HepG2 (cell line): ENCODE results near the gene LYPD6. TPM values are rescaled to one million over a fixed set of nuclear protein-coding genes. Genes with fewer than 3 reads are reported as not detected.

Experiments used
- ATAC-seq: fragments of 200-7000 bp; cut with Tn5 transposase; 3 replicates; pipeline ENCODE4 v1.9.1; 2020; ENCODE audit warnings: mild to moderate bottlenecking, moderate library complexity
- BruUV-seq: library from RNA; stranded (reverse); fragments of 400-500 nt; replicated peaks from 2 replicates; lab custom pipeline; 2021; lab: Mats Ljungman, UMichigan
- CTCF ChIA-PET: fragments of 300-600 bp; formaldehyde crosslinking; extraction: SDS; loops from one replicate; lab custom pipeline; 2021; ENCODE audit warnings: low total read pairs, inconsistent platforms, low intra/inter-chr PET ratio; lab: Yijun Ruan, JAX
- POLR2A ChIA-PET: fragments of 350-600 bp; sonication (Branson Sonifier 250); formaldehyde crosslinking; loops from one replicate; lab custom pipeline; 2020; ENCODE audit warnings: antibody characterized with exemption, inconsistent platforms; lab: Yijun Ruan, JAX
- DNase-seq: peaks from one replicate; pipeline ENCODE4 v3.0.0-alpha.2; 2015; ENCODE audit warnings: low spot score
- FAIRE-seq: peaks from 3 replicates; lab custom pipeline; 2011; peaks lifted over from hg19 to GRCh38; lab: Jason Lieb, UNC
- H2AFZ ChIP-seq: one replicate; pipeline ENCODE4 v1.6.1; 2011; ENCODE audit warnings: low read length, inconsistent platforms
- H3K27ac ChIP-seq: fragments of 300-600 bp; 3 replicates; pipeline ENCODE4 v1.8.0; 2011; ENCODE audit warnings: mixed run types, mild to moderate bottlenecking, mixed read lengths, low read length, inconsistent platforms; ENCODE audit not compliant: insufficient read depth; ENCODE audit errors: extremely low read length
- H3K27me3 ChIP-seq, 2 experiments: fragments of 200-600 bp in 1 of 2; 2 replicates in 1 of 2; 3 replicates in 1 of 2; pipeline versions ENCODE4 v1.6.0 to v1.8.0; 2011; ENCODE audit warnings: low read length in 2 of 2, mild to moderate bottlenecking in 2 of 2, moderate library complexity in 2 of 2, inconsistent platforms in 1 of 2; ENCODE audit not compliant: insufficient read depth in 2 of 2, control insufficient read depth in 1 of 2
- H3K36me3 ChIP-seq, 2 experiments: fragments of 200-600 bp in 1 of 2; replicated peaks in 1 of 2; 2 replicates in 1 of 2; 3 replicates in 1 of 2; pipeline versions ENCODE4 v1.5.1 to v1.8.0; 2011; ENCODE audit warnings: low read length in 2 of 2, inconsistent platforms in 1 of 2; ENCODE audit not compliant: insufficient read depth in 2 of 2, control insufficient read depth in 1 of 2
- H3K4me1 ChIP-seq: 2 replicates; pipeline ENCODE4 v1.5.1; 2012; ENCODE audit warnings: low read length, inconsistent platforms; ENCODE audit not compliant: insufficient read depth
- H3K4me2 ChIP-seq: 2 replicates; pipeline ENCODE4 v1.6.0; 2011; ENCODE audit warnings: low read depth, low read length, inconsistent platforms
- H3K4me3 ChIP-seq, 3 experiments: fragments of 200-600 bp in 1 of 3; sonication (generic), shearing (Covaris generic) in 1 of 3; replicated peaks in 1 of 3; 2 replicates each; pipeline ENCODE4 v1.5.1; 2011 to 2016; ENCODE audit warnings: low read length in 3 of 3, inconsistent platforms in 2 of 3, low read depth in 2 of 3, mild to moderate bottlenecking in 2 of 3, control low read depth in 1 of 3, mixed read lengths in 1 of 3; ENCODE audit not compliant: insufficient read depth in 1 of 3
- H3K79me2 ChIP-seq: one replicate; pipeline ENCODE4 v1.6.1; 2011; ENCODE audit warnings: low read length, inconsistent platforms; ENCODE audit not compliant: insufficient read depth
- H3K9ac ChIP-seq: 2 replicates; pipeline ENCODE4 v1.6.0; 2011; ENCODE audit warnings: mild to moderate bottlenecking, low read depth, low read length, inconsistent platforms; ENCODE audit not compliant: insufficient read depth
- H3K9me3 ChIP-seq: 2 replicates; pipeline ENCODE4 v1.5.1; 2012; ENCODE audit warnings: mild to moderate bottlenecking, low read length
- H4K20me1 ChIP-seq: 2 replicates; pipeline ENCODE4 v1.6.0; 2011; ENCODE audit warnings: inconsistent platforms, mild to moderate bottlenecking, low read length, moderate library complexity; ENCODE audit not compliant: insufficient read depth
- ATF7-NPFF ChIP-seq: sonication (generic); formaldehyde crosslinking; IDR thresholded peaks from 2 replicates; pipeline ENCODE4 v1.8.1; 2023; ENCODE audit warnings: mild to moderate bottlenecking, low read depth, missing genetic modification reagents, moderate library complexity
- BCL3 ChIP-seq: sonication (generic); formaldehyde crosslinking; IDR thresholded peaks from 2 replicates; pipeline ENCODE4 v1.5.1; 2020; ENCODE audit warnings: mild to moderate bottlenecking, missing genetic modification reagents, moderate library complexity
- KIAA2018 ChIP-seq: sonication (generic); formaldehyde crosslinking; IDR thresholded peaks from 2 replicates; pipeline ENCODE4 v1.5.0; 2020; ENCODE audit warnings: mild to moderate bottlenecking, missing genetic modification reagents, borderline replicate concordance
- NR3C1 ChIP-seq: sonication (generic); formaldehyde crosslinking; IDR thresholded peaks from 2 replicates; pipeline ENCODE4 v1.4.0; 2020; ENCODE audit warnings: missing genetic modification reagents
- RARG ChIP-seq: sonication (generic); formaldehyde crosslinking; IDR thresholded peaks from 2 replicates; pipeline ENCODE4 v1.4.0; 2020; ENCODE audit warnings: low read depth, mild to moderate bottlenecking, missing genetic modification reagents
- ZNF20 ChIP-seq: sonication (generic); formaldehyde crosslinking; IDR thresholded peaks from 2 replicates; pipeline ENCODE4 v1.4.0; 2020; ENCODE audit warnings: mild to moderate bottlenecking, moderate library complexity, missing genetic modification reagents
- ZNF281 ChIP-seq: sonication (generic); formaldehyde crosslinking; IDR thresholded peaks from 2 replicates; pipeline ENCODE4 v1.4.0; 2020; ENCODE audit warnings: missing genetic modification reagents, borderline replicate concordance
- ZSCAN29 ChIP-seq: sonication (generic); formaldehyde crosslinking; conservative IDR thresholded peaks from 2 replicates; pipeline ENCODE4 v1.4.0; 2020; ENCODE audit warnings: mild to moderate bottlenecking, missing genetic modification reagents
- WGBS: methylation state at CpG from one replicate; pipeline ENCODE4 v1.1.6; 2017; ENCODE audit warnings: low lambda C conversion rate; 5-methylcytosine and 5-hydroxymethylcytosine counted together
- in situ Hi-C: cut with HindIII; loops from 2 replicates; pipeline ENCODE4 v1.10.0; 2017; ENCODE audit warnings: low pct_unique_long_range_greater_than_20kb; ENCODE audit not compliant: extremely low pct_ligation_motif_present
- intact Hi-C: fragments of 100-400 bp; cut with micrococcal nuclease; formaldehyde crosslinking; loops from one replicate; pipeline ENCODE4 v1.10.0; 2022; ENCODE audit not compliant: unreplicated experiment
- polyA plus RNA-seq, 8 experiments: library from polyadenylated mRNA; depleted of rRNA in 3 of 8; stranded (reverse) in 7 of 8; unstranded in 1 of 8; fragments of >200 nt; fragmentation: Illumina TruSeq in 4 of 8; extraction: Trizol in 4 of 8; gene quantifications; 2 replicates each; pipeline versions ENCODE4 v1.2.1 to v1.2.3, GENCODE V29; 2011 to 2016; ENCODE audit warnings: low read depth in 4 of 8, missing spikeins in 1 of 8, mixed read lengths in 1 of 8; ENCODE audit not compliant: insufficient read depth in 1 of 8
- total RNA-seq, 5 experiments: library from RNA; depleted of rRNA; stranded (reverse); fragments of >200 nt; fragmentation: Illumina TruSeq; extraction: Trizol; gene quantifications; 2 replicates each; pipeline ENCODE4 v1.2.3, GENCODE V29; 2016; ENCODE audit warnings: low read depth in 1 of 5

The LYPD6 gene
- total and polyA plus RNA-seq, 2 of the 13 experiments (the other 11 are each of a cell fraction or from before 2014, with no cell fraction given) = 0.01 to 0.07 TPM

- no TSS peak for BruUV-seq
- H3K9ac ChIP-seq = no peak overlapping the region
- ATAC-seq = no peak
- H3K4me3 ChIP-seq = no peak overlapping the region
- POLR2A ChIA-PET = no interaction called here
- no peaks in the 10 kb centered on the region for H3K27me3 ChIP-seq
- in situ Hi-C loops (no loop called here), intact Hi-C loops (no loop called here)
- FAIRE-seq = no peak
- H3K36me3 ChIP-seq = no peaks in the 10 kb centered on the region
- no peak overlapping the region for H3K4me2 ChIP-seq
- no peaks in the 10 kb centered on the region for H3K4me1 ChIP-seq
- H4K20me1 ChIP-seq = no peaks in the 10 kb centered on the region
- H3K27ac ChIP-seq = no peak overlapping the region
- 36% methylated on average over 3 of the region's 3 CpGs for WGBS
- H3K79me2 ChIP-seq = no peaks in the 10 kb centered on the region
- DNase-seq = no peak
- H3K9me3 ChIP-seq = peaks cover 10% of the 10 kb centered on the region
- CTCF ChIA-PET = no interaction called here
- TF ChIP-seq ZNF281 (CRISPR knock-in tag) (no peak), NR3C1 (CRISPR knock-in tag) (no peak), RARG (CRISPR knock-in tag) (no peak), BCL3 (CRISPR knock-in tag) (no peak), KIAA2018 (CRISPR knock-in tag) (no peak), ZSCAN29 (CRISPR knock-in tag) (no peak), ZNF20 (no peak), ATF7-NPFF (no peak)
- H2AFZ ChIP-seq = no peak overlapping the region
Measured at GRCh38 chr2:149466635-149467034, 136.2 kb downstream of the LYPD6 start.
